Stimulated activated CD8-positive, alpha-beta memory T cell treated with anti-CD3 and anti-CD28 coated beads, Interleukin-4, amount 100 ng/mL, for 4 hours (primary cell): ENCODE data around the gene CBL.

Experiments used
- DNase-seq, 2 donors: peaks; one replicate each; pipeline ENCODE4 v3.0.0-alpha.2; 2020; ENCODE audit warnings: low read depth in 2 of 2, low spot score in 1 of 2

Gene CBL

GRCh38 chr11:119309411-119309810 lies 103.3 kb downstream of the CBL start:
- no peak for DNase-seq

- DNase-seq: no peak
Measured at GRCh38 chr11:119309953-119310681, 104.0 kb downstream of the CBL start.

- no peak for DNase-seq
Measured at GRCh38 chr11:119310682-119311052, 104.5 kb downstream of the CBL start.

- DNase-seq: no peak
Measured at GRCh38 chr11:119314726-119315125, 108.6 kb downstream of the CBL start.

- DNase-seq: peak in 1 of 2 donors; percentile 36
Measured at GRCh38 chr11:119315131-119316015, 109.2 kb downstream of the CBL start.

GRCh38 chr11:119316016-119316728 lies 110.0 kb downstream of the CBL start:
- no peak for DNase-seq

- no peak for DNase-seq
Measured at GRCh38 chr11:119316729-119317591, 110.8 kb downstream of the CBL start, which contains the start of gene MCAM. Gene MCAM, minus strand, starts transcription at chr11:119317130. Its CDS starts 29 bp downstream, at chr11:119317101.

- no peak for DNase-seq
Measured at GRCh38 chr11:119317592-119318239, 111.6 kb downstream of the CBL start.

- no peak for DNase-seq
Measured at GRCh38 chr11:119318240-119319135, 112.3 kb downstream of the CBL start.

- no peak for DNase-seq
Measured at GRCh38 chr11:119319136-119319699, 113.1 kb downstream of the CBL start.

- no peak for DNase-seq
Measured at GRCh38 chr11:119319700-119320239, 113.6 kb downstream of the CBL start.

- no peak for DNase-seq
Measured at GRCh38 chr11:119320240-119320775, 114.2 kb downstream of the CBL start.

GRCh38 chr11:119320776-119321524 lies 114.8 kb downstream of the CBL start:
- DNase-seq: no peak

GRCh38 chr11:119322360-119322739 lies 116.2 kb downstream of the CBL start:
- no peak for DNase-seq

- DNase-seq: no peak
Measured at GRCh38 chr11:119322921-119323531, 116.9 kb downstream of the CBL start.

- DNase-seq: peak; percentile 49 to 78
Measured at GRCh38 chr11:119323532-119324033, 117.4 kb downstream of the CBL start.

- DNase-seq: no peak
Measured at GRCh38 chr11:119324189-119324588, 118.0 kb downstream of the CBL start.
